IPS-NIHi7 (cell line): ENCODE results near the gene PRPF6.

Source experiments
- DNase-seq: peaks from one replicate; pipeline ENCODE4 v3.0.0; 2012; ENCODE audit warnings: mixed read lengths; ENCODE audit errors: extremely low spot score

The PRPF6 gene

DNA sequence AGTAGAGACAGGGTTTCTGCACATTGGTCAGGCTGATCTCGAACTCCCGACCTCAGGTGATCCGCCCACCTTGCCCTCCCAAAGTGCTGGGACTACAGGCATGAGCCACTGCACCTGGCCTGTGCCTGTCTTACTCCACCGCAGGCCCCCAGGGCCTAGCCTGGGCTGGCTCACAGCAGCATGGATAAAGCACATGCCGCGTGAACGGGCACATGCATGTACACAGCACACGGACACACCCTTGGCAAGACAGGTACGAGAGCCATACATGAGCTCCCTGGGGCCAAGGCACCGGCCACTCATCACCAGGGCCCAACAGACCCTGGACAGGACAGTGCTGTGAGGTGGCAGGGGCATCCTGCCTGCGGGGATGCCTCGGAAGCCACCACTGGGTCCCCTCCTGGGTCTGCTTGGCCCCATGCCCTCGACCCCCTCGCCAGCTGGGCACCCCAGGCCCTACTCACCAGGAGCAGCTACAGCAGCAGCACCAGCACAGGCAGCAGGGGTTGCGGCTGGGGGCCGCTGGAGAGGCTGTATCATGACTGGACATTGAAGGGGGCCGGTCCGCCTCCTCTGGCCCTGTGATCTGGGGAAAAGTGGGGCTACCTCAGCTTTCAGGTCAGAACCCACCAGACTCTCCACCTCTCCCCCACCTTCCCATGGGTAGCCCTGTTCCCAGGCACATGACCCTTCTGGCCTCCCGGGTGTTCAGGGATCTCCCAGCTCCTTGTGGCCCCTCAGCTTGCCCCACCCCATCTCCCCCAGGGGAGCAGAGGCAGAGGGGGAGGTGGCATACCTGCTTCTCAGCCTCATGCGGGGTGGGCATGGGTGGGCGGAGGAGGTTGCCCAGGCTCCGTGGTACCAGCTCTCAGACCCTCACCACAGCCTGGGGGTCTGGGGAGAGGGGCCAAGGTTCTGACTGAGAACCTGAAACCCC lies 95.4 kb downstream of the PRPF6 start:
- no peak for DNase-seq

DNA sequence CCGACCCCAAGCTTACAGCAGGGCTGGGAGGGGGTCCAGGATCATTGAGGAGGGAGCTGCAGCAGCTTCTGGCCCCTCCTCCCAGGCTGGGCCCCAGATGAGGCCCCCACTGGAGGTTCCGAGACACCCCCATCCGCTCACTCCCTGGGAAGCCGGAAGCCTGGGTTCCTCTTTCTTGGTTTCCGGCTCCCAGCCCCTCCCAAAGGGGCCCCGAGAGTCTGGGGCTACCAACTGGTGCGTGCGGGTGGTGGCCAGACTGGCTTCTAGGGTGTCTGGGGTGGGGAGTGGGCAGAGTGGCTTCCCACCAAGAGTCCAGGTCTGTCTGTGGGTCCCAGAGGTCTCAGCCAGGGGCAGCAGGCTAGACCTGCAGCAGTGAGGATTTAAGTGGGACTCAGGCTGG lies 96.2 kb downstream of the PRPF6 start:
- no peak for DNase-seq

DNA sequence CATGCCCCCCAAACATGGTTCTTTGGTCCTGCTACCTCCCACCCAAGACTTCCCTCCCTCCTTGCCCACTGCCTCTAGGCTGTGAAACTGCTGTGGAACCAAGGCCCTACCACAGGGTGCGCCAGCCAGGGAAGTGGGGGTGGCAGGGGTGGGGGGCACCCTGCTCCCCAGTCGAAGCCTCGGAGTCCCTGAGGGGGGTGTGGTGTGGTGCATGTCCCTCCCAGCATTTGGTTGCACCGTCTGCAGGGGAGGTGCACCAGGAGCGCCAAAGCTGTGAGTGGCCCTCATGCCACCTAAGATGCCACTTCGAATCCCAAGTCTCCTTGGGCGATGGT lies 96.6 kb downstream of the PRPF6 start:
- DNase-seq = no peak

DNA sequence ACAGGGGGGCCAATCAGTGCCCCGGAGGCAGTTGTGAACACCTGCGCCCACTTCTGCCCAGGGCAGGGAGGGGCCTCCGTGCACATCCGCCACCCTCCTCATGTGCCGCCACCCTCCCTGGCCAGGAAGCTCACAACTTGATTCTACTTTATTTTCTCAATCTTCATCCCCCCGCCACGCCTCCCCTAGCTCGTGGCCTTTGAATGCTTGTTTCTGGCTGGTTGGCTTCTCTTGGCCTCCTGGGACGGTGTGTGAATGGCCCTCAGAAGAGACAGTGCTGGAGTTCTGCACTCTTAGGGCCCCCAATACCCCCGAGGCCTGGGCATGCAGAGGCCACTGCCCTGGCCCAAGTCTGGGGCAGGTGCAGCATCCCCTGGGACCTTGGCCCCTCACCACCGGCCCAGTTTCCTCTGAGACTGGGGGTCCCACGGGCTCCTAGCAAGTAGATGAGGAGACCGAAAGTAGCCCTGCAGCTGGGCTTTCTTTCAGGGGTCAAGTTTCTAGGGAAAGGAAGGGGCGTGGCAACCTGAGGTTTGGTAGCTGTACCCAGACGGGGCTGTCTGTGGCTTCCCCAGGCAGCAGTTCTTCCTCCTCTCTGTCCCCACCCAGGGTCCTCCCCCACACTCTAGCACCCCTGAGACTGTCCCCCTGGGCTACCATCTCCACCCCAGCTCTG lies 97.1 kb downstream of the PRPF6 start:
- DNase-seq = peak; percentile 32

DNA sequence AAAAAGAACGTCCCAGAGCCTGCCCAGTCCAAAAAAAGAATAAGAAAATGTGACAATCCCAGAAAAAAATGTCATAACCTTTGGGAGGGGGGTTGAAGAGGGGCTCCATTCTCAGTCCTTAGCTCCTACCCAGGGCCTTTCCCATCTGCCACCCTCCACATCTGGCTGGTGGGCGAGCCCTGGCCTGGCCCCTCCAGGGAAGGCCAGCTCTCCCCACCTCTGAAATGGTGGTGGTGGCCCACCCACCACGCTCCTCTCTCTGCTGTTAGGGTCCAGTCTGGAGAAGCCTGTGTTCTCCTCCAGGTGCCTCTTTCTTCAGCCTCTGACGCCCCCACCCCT lies 98.0 kb downstream of the PRPF6 start:
- no peak for DNase-seq

DNA sequence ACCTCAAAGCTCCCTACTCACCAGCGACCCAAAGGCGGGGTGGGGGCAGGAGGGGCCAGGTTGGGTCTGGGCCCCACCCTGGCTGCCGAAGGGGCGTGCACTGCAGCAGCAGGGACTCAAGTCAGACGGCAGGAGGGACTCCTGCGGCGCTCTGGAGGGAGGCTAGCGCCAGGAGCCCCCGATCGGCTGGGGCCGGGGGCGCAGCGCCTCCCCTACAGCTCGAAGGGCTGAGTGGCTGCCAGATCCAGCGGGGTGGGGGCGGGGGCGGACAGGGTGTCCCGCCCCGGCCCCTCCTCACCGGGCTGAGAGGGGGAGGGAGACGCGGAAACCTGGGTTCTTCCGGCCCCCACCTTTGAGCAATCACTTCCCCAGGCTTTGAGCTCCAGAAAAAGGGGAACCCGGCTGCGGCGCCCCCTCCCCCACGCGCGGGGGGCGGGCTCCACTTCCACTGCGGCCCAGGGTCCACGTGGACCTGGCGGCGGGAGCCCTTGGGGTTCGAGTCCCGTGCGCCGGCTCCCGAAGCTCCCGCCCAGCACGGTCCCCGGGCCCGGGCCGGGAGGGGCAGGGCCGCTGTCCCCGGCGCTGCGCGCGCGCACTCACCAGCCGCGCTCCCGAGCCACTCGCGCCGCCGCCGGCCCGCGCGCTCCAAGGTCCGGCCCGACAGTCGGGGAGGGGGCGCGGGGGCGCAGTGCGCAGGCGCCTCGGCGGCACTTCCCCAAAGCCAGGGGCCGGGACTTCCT lies 98.5 kb downstream of the PRPF6 start, which contains the start of gene RGS19:
Gene RGS19, minus strand, starts transcription at position 246 of the 740 bp plus-strand sequence. CDS start 2,632 bp downstream, outside the sequence.
- peak; percentile 92 for DNase-seq

DNA sequence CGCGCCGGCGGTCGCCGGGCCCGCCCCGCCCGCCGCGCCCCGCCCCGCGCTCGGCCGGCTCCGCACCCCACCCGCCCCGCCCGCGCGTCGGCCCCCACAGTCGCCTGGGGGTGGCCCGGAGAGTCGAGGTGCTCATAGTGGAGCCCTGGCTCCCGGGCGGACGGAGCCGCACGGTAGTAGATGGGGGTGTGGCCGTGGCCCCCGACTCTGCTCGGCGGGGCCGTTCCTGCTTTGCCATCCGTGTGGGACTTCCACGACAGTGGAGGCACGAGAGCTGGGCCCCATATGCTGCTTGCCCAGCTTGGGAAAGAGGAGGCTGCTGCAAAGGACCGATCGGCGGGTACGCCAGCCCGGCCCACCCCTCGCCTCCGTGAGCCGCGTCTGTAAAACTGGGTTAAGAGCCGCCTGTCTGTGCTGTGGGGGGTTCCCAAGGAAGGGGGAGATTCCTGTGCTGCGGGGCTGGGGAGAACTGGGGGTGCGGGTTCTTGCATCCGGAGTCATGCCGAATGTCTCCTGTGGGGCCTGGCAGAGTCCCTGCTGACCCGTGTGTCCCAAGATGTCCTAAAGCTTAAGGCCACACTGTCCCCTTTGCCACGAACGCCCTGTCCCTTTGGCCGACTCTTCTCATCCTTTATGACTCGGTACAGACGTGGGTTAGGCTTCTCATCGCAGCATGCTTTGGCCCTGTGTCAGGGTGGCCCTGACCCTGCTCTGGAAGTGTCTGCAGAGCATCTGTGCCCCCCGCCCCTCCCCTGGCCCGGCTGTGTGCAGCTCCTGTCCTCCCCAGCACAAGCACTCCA lies 99.3 kb downstream of the PRPF6 start, which contains the start of gene OPRL1:
Gene OPRL1, plus strand, starts transcription at position 70 of the 800 bp plus-strand sequence. CDS start 12,639 bp downstream, outside the sequence.
- no peak for DNase-seq

DNA sequence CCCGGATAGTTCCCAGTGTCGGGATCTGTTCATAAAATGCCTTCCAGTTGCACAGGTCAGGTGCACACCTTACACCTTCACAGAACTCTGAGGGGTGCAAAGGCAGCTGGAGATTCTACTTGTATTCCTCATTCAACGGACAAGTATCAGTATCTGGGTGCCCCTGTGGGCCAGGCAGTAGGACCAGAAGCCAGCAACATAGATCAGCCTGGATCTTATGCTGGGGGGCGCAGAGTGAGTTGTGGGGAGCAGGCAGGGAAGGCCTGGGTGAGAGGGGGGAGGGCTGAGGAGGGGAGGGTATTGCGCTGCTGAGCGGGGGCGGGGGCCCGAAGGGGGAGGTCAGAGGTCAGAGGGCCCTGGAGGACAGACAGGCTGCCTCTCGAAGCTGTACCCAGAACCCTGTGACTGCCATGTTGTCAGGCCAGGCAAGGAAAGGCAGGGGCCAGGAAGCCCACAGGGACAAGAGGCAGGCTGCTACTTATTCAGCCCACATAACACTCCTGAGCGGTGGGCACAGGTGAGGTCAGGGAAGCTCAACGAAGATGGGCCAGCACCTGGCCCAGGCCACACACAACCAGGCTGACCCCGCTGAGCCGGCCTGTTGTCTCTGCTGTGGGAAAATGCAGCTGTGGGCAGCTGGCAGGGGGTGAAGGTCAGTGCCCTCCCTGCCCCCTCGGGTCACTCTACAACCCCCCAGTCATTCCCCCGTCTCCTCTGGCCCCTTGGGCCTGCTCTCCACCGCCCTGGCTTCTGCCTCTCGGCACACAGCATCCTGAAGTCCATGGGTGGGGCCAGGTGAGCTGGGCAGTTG lies 100.1 kb downstream of the PRPF6 start:
- no peak for DNase-seq

DNA sequence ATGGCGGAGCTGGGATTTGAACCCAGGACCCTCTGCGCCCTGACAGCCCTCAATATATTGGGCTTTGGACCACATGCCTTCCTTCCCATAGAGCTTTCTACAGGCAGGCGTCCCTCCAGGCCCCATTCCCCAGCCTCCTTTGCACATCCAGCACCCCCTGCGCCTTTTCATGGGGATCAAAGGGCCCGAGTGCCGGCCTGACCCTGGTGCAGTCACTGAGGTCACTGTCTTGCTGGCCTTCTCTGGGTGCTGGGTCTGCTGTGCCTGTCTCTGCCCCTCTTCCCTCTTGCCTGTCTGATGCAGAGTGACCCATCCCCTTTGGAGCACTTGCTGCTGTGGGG lies 100.7 kb downstream of the PRPF6 start:
- DNase-seq = no peak

DNA sequence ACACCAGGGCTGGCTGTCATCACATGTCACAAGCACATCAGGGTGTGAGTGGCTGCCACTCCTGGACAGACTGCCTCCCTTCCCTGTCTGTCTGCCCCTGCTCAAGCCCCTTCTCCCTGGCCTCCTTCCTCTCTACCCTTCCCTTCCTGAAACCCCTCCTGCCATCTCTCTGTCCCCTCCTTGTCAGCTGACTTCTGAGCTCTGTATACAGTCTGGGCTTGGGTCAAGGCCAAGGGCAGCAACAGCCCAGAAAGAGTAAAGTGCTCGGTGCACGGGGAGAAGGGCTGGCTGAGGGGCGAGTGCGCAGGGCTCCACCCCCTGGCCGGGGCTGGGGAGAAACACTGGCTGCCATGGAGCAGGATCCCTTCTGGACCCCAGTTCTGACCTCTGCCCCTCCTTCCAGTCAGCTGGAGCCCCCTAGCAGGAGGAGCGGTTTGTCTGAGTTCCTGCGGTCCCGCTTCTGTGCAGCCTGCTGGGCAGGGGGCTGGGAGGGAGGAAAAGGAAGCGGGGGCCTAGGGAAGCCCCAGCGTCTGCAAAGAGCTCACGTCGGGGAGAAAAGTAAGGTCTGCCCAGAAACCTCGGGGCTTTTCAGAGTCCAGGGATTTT lies 101.3 kb downstream of the PRPF6 start:
- DNase-seq = peak; percentile 38
